Retina (tissue), 1 donor: ENCODE results near the gene STOX1.
"Not testable (repeated sequence)": the region's sequence is repeated elsewhere in the genome, so short reads cannot be mapped to it uniquely, and the experiment has no call there.

ENCODE experiments used
- DNase-seq: peaks from one replicate; pipeline ENCODE4 v3.0.0-alpha.2; 2016

Gene STOX1, protein sequence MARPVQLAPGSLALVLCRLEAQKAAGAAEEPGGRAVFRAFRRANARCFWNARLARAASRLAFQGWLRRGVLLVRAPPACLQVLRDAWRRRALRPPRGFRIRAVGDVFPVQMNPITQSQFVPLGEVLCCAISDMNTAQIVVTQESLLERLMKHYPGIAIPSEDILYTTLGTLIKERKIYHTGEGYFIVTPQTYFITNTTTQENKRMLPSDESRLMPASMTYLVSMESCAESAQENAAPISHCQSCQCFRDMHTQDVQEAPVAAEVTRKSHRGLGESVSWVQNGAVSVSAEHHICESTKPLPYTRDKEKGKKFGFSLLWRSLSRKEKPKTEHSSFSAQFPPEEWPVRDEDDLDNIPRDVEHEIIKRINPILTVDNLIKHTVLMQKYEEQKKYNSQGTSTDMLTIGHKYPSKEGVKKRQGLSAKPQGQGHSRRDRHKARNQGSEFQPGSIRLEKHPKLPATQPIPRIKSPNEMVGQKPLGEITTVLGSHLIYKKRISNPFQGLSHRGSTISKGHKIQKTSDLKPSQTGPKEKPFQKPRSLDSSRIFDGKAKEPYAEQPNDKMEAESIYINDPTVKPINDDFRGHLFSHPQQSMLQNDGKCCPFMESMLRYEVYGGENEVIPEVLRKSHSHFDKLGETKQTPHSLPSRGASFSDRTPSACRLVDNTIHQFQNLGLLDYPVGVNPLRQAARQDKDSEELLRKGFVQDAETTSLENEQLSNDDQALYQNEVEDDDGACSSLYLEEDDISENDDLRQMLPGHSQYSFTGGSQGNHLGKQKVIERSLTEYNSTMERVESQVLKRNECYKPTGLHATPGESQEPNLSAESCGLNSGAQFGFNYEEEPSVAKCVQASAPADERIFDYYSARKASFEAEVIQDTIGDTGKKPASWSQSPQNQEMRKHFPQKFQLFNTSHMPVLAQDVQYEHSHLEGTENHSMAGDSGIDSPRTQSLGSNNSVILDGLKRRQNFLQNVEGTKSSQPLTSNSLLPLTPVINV

DNA sequence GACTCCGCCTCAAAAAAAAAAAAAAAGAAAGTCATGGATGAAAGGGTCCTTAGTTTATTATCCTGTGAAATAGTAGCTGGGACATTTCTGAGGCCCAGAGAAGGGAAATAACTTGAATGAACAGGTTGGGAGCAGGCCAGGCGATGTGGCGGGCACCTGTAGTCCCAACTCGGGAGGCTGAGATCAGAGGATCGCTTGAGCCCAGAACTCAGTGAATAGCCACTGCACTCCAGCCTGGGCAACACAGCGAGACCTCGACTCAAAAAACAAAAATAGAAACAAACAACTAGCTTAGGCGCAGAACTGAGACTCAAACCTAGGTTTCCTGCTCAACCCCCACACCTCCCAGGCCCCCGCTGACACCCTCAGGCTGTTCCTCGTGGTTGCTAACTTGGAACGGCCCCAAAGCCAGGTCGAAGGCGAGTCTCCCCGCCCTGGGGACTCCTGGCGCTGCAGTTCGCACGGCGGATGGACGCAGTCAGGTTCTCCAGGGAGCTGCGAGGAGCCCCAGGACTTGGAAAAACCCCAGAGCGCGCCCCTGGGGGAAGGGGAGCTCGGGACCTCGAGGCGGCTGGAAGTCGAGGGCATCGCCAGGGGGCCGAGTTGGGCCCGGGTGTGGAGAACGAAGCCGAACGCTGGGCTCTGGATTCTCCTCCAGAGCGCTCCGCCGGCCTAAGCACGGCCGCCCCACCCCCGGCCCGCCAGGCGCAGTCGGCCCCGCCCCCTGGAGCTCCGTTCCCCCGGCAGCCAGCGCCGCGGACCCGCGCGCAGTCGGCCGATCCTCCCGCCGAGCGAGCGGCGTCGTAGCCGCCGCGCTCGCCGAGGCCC is at the start of gene STOX1:
Gene STOX1 (plus strand): TSS at position 768 of the 828 bp plus-strand sequence. CDS start 93 bp downstream, outside the sequence.
- DNase-seq, result peak; percentile 89

DNA sequence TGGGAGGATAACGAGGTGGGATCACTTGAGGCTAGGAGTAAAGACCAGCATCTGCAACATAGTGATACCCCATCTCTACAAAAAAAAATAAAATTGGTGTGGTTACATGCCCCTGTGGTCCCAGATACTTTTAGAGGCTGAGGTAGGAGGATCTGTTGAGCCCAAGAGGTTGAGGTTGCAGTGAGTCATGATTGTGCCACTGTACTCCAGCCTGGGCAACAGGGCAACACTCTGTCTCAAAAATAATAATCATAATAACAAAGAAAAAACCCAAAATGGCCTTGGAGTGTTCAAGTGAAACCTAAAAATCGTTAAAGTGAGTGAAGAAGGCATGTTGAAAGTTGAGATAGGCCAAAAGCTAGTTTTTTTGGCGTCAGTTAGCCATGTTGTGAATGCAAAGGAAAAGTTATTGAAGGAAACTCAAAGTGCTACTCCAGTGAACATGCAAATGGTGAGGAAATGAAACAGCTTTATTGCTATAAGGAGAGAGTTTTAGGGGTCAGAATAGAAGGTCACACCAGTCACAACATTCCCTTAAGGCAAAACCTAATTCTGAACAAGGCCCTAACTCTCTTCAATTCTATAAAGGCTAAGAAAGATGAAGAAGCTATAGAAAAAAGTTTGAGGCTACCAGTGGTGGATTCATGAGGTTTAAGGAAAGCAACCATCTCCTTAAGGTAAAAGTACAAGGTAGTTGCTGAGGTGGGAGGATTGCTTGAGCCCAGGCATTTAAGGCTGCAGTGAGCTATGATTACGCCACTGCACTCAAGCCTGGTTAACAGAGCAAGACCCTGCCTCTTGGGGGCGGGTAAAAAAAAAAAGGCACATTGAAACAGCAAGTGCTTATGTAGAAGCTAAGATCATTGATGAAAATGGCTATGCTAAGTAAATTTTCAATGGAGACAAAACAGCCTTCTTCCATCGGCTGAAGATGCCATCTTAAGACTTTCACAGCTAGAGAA is 45.4 kb upstream of the STOX1 start:
- DNase-seq, result no peak

DNA sequence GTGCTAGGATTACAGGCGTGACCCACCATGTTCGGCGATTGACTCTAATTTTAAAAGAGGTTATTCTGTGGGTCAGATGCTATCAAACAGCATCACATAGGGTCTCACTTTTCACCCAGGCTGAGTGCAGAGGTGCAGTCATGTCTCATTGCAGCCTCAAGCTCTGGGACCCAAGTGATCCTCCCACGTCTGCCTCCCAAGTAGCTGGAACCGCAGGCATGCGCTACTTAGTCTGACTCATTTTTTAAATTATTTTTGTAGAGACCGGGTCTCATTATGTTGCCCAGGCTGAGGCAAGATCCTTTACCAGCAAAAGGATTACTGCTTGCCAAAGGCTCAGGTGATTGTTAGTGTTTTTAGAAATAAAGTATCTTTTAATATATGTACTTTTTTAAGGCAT is 42.9 kb upstream of the STOX1 start:
- DNase-seq, result no peak

DNA sequence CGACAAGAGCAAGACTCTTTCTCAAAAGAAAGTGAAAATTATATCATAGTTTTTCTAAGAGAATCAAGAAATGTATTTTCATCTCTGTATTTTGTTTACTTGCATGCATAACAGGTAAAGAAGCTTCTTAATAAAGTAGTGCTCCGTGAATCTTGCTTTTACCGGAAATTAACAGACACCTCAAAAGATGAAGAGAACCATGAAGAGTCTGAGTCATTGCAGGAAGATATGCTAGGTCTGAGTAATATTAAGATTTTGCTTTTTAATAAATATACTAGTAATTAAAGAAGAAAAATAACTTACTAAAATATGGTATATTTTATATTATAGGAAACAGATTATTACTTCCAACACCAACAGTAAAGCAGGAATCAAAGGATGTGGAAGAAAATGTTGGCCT is 39.5 kb upstream of the STOX1 start:
- no peak for DNase-seq

DNA sequence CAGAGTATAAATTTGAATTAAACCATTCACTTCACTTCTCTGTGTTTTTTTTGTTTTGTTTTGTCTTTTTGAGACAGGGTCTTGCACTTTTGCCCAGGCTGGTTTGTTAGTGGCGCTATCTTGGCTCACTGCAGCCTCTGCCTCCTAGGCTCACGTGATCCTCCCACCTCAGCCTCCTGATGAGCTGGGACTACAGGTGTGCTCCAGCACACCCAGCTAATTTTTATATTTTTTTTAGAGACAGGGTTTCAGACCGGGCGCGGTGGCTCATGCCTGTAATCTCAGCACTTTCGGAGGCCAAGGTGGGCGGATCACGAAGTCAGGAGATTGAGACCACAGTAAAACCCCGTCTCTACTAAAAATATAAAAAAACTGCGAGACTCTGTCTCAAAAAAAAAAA is 36.9 kb upstream of the STOX1 start:
- no peak for DNase-seq

DNA sequence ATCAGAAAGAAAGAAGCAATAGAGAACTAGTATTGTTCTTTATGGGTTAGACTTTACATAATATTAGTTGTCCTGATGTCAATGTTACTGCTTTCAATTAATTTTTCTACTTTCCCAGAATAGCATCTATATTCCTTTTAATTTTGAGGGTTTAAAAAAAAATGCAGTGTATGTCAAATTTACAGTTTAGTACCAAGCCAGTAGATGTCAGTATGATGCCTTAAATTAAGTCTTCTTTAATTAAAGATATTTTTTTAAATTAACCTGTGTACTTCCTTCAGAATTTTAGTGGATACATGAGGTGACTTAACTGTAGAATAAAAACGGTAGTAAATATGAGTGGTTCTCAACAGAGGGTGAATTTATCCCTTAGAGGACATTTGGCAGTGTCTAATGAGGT is 35.2 kb upstream of the STOX1 start:
- DNase-seq, result no peak

DNA sequence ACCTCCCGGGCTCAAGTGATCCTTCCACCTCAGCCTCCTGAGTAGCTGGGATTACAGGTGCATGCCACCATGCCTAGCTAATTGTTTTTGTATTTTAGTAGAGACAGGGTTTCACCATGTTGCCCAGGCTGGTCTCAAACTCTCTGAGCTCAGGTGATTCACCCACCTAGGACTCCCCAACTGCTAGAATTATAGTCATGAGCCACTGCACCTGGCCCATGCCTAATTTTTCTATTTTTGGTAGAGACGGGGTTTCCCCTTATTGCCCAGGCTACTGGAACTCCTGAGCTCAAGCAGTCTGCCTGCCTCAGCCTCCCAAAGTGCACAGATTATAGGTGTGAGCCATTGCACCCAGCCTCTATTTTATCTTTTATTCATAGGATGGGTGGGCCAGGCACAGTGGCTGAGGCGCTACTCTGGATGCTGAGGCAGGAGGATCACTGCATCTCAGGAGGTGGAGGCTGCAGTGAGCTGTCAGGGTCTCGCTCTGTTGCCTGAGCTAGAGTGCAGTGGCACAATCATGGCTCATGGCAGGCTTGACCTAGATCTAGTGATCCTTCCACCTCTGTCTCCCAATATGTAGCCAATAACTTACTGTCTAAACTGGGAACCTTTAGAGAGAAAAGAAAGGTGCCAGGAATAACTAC is 31.3 kb upstream of the STOX1 start:
- DNase-seq, result no peak

DNA sequence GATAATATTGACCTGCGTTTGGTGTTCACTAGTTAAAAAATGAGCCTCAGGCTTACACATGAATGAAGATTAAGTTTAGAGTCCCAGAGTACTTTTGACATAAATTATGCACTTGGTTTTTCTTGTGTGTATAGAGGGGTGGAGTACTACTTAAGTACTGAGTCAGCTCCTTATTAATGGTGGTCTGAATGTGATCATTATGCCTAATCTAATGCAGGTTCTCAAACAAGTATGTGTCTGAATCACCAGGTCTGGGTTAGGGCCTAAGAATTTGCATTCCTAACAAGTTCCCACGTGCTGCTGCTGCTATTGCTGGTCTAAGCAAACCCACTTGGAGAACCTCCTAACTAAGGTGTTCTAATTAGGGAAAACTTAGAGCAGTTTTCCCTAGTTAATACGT is 30.7 kb upstream of the STOX1 start:
- DNase-seq, result no peak

DNA sequence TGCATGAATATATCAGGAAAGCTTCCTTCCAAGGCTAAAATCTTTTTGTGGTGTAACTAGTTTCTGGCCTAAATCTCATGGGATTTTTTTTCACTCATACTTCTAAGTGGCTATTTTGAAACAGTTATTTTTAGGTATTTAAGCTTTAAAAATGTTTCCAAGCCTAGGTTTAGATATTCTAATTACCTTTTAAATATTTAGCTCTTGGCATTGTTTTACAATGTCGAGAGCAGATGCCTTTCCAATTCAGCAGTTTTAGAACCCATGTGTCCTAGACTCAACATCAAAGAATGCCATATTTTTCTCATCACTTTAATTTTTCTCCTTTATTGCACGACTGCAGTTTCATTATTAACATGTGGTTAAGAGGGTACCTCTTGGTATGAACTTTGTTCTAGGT is 27.1 kb upstream of the STOX1 start:
- DNase-seq, result no peak

DNA sequence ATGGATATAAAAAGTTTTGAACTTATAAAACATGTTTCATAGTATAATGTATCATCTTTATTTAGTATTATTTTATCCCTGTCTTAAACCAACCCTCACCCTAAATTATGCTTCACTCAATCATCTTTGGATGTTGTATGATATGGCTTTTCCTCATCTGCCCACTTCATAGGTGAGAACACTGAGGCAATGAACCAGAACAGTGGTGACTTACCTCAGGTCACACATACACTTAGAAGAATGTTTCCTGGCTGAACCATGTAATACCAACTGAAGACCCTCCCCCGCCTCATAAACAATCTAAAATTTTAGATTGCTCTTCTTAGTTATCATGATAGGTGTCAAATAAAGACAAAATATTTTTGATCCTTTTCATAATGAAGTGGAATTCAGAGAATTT is 22.6 kb upstream of the STOX1 start:
- no peak for DNase-seq

DNA sequence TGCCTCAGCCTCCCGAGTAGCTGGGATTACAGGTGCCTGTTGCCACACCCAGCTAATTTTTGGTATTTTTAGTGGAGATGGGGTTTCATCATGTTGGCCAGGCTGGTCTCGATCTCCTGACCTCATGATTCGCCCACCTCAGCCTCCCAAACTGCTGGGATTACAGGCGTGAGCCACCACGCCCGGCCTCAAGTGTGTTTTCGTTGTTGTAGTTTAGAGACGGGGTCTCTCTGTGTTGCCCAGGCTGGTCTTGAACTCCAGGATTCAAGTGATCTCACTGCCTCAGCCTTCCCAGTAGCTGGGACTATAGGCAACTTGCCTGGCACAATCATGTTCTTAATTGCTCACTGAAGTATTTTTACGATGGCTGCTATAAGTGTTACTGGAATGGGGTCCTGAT is 16.5 kb upstream of the STOX1 start:
- not testable (repeated sequence) for DNase-seq

DNA sequence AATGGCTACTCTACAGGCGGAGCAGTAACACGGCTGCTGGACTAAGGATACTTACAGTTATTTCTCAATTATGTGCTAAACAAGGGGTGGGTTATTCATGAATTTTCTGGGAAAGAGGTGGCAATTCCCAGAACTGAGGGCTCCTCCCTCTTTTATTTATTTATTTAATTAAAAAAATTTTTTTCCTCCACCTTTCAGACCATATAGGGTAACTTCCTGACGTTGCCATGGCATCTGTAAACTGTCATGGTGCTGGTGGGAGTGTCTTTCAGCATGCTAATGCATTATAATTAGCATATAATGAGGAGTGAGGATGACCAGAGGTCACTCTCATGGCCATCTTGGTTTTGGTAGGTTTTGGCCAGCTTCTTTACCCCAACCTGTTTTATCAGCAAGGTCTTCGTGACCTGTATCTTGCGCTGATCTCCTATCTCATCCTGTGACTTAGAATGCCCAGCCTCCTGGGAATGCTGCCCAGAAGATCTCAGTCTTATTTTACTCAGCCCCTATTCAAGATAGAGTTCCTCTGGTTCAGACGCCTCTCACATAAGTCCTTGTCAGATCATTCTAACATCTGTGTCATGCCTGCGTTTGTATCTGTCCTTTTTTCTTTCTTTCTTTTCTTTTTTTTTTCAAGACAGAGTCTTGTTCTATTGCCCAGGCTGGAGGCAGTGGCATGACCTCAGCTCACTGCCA is 15.9 kb upstream of the STOX1 start:
- DNase-seq, result no peak

DNA sequence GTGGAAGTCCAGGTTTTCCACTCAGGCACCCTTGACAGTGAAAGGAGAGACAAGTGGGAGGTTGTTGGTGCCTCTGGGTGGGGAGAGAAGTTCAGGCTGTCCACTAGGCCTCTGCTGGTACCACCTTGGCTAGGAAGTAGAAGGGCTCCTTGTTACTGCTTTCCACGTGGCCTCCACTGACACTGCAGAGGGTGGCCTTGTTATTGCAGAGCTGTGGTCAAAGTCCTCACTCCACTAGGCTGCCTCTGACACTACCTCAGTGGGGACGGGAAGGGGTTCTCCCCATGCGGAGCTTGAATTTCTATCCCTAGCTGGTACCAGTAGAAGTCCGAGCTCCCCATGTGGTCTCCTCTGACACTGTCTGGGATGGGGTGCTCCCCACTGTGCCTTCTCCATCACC is 14.9 kb upstream of the STOX1 start:
- DNase-seq, result no peak

DNA sequence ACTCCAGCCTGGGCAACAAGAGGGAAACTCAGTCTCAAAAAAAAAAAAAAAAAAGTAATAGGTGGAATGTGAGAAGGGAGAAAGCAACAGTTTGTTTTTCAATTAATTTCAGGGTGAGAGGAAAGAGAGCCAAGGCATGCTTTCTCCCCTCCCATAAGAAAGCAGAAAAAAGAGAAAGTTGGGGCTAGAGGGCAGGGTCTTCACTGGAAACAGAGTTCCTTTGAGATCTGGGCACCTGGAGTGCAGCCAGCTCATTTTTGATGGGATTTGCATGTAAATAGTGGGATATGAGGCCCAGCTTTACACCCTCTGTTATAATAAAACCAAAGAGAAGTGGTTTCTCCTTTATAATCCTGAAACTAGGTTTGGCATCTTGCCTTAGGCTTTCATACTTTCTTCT is 13.8 kb upstream of the STOX1 start:
- DNase-seq, result no peak

DNA sequence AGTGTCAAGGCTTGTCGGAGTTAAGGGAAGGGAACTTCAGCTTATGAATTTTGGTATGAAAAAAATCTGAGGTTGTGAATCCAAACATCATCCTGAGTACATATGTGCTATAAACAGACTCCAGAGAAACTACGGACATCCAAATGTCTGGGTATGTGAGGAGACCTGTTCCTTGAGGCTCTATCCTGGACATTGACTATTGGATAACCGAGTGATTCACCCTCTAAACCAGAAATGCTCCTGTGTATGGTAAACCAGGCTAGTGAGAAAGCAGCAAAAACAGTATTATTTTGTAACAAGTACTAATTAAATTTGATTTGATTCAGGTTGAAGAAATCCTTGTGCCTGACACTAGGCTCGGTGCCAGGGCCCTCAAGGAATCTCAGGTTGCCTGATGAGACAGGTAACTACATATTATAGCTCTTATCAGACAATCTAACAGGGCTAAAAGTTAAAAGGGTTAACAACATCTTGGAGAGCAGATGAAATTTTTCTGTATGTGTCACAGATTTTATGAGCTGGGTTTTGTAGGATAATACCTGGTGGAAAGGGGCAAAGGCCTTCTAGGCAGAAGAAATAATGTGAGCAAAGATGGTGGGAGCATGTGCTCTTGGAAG is 10.4 kb upstream of the STOX1 start:
- no peak for DNase-seq

DNA sequence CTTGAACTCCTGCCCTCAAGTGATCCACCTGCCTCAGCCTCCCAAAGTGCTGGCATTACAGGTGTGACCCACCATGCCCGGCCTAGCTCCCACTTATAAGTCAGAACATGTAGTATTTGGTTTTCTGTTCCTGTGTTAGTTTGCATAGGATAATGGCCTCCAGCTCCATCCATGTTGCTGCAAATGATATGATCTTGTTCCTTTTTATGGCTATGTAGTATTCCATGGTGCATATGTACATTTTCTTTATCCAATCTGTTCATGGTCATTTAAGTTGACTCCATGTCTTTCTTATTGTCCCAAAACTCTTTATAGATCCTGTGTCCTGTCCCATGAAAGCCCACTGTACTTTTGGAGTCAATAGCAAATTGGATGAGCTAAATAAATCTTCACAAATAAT is 7.0 kb upstream of the STOX1 start:
- DNase-seq, result not testable (repeated sequence)

DNA sequence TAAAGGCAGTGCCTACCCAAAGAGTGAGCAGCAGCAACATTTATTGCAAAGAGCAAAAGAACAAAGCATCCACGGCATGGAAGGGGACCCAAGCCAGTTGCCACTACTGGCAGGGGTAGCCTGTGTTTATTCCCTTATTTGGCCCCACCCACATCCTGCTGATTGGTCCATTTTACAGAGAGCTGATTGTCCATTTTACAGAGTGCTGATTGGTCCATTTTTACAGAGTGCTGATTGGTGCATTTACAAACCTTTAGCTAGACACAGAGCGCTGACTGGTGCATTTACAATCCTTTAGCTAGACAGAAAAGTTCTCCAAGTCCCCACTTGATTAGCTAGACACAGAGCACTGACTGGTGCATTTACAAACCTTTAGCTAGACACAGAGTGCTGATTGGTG is 4.7 kb upstream of the STOX1 start:
- not testable (repeated sequence) for DNase-seq

DNA sequence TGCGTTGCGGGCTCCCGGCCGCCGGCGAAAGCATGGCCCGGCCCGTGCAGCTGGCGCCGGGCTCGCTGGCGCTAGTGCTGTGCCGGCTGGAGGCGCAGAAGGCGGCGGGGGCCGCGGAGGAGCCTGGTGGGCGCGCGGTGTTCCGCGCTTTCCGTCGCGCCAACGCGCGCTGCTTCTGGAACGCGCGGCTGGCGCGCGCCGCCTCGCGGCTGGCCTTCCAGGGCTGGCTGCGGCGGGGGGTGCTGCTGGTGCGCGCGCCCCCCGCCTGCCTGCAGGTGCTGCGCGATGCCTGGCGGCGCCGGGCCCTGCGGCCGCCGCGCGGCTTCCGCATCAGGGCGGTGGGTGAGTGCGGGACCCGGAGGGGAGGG is 245 bp downstream of the STOX1 start:
- DNase-seq, result not testable (repeated sequence)

DNA sequence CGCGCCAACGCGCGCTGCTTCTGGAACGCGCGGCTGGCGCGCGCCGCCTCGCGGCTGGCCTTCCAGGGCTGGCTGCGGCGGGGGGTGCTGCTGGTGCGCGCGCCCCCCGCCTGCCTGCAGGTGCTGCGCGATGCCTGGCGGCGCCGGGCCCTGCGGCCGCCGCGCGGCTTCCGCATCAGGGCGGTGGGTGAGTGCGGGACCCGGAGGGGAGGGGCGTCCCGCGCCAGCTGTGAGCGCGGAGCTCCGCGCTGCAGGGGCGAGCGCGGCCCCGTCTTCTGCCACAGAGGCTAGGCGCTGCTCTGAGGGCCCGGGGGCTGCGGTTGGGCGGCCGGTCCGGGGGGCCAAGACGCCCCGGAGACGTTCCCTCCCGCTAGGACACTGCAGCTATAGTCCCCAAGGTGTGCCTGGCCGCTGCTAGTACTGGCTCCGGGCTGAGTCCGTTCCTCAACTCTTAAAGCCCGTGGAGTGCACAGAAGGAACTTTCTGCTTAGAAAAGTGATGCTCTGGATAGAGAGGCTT is 811 bp downstream of the STOX1 start:
- peak; percentile 73 for DNase-seq

DNA sequence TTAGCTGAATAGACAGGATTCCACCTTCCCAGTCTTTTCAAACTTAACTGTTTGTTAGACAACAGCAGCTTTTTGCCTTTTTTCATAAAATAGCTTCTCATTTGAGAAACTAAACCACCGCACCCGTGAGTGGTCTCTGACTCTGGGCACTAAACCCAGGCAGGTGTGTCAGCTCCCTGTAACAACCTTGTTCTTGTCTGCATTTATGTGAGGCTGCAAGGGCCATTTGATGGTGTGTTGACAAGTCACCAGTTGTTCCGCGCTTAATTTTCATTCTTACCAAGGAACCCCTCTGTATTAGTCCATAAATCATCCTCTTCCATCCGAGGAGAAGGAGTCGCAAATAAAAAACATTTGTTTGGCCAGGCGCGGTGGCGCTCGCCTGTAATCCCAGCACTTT is 1.5 kb downstream of the STOX1 start:
- peak; percentile 12 for DNase-seq
